T47D (cell line): ENCODE data around the gene PAQR3.

ENCODE experiments used
- DNase-seq, 2 experiments: peaks; one replicate each; pipeline versions ENCODE4 v3.0.0 to v3.0.0-alpha.2; 2011 to 2012; ENCODE audit warnings: low read depth in 1 of 2, low spot score in 1 of 2
- JUND ChIP-seq: IDR thresholded peaks from 2 replicates; pipeline ENCODE4 v1.6.1; 2012; ENCODE audit warnings: low read depth
- in situ Hi-C: cut with HindIII; loops from 2 replicates; pipeline ENCODE4 v1.10.0; 2016; ENCODE audit warnings: low sequenced_read_pairs, low pct_unique_long_range_greater_than_20kb

The PAQR3 gene

GRCh38 chr4:78864405-78865024, 74.7 kb downstream of the PAQR3 start:
- peak; percentile 7 to 78 for DNase-seq
- in situ Hi-C loops = no loop called here
- TF ChIP-seq JUND = no peak

- DNase-seq = no peak
- in situ Hi-C loops = no loop called here
- no peak for TF ChIP-seq JUND
These were observed 75.2 kb downstream of the PAQR3 start for GRCh38 chr4:78863991-78864390.

GRCh38 chr4:78863254-78863869, 75.9 kb downstream of the PAQR3 start:
- in situ Hi-C loops = no loop called here

GRCh38 chr4:78862314-78862737, 76.9 kb downstream of the PAQR3 start:
- DNase-seq = no peak
- TF ChIP-seq JUND = no peak
- in situ Hi-C loops = no loop called here

More at GRCh38 chr4:78863254-78863869, 75.9 kb downstream of the PAQR3 start:
- no peak for TF ChIP-seq JUND
- no peak for DNase-seq
